HepG2 (cell line): ENCODE data around the gene UCN2.

ENCODE experiments used
- TCF7L2 ChIP-seq: IDR thresholded peaks from 2 replicates; pipeline ENCODE4 v1.6.1; 2011; ENCODE audit warnings: mild to moderate bottlenecking, low read depth, low read length, moderate library complexity
- ZFX ChIP-seq: sonication (generic); formaldehyde crosslinking; IDR thresholded peaks from 2 replicates; pipeline ENCODE4 v1.4.0; 2020; ENCODE audit warnings: mild to moderate bottlenecking, low read depth, missing genetic modification reagents, moderate library complexity
- ZNF143 ChIP-seq: sonication (generic); formaldehyde crosslinking; IDR thresholded peaks from 2 replicates; pipeline ENCODE4 v1.4.0; 2020; ENCODE audit warnings: missing genetic modification reagents
- ZNF510 ChIP-seq: sonication (generic); formaldehyde crosslinking; IDR thresholded peaks from 2 replicates; pipeline ENCODE4 v1.4.0; 2020; ENCODE audit warnings: low read depth, mild to moderate bottlenecking, missing genetic modification reagents

- TF ChIP-seq ZNF510 (CRISPR knock-in tag) (no peak), ZNF143 (CRISPR knock-in tag) (no peak), TCF7L2 (no peak), ZFX (CRISPR knock-in tag) (no peak)
These were observed 10.5 kb upstream of the UCN2 start for GRCh38 chr3:48573973-48574585.
